NK-92 (cell line): ENCODE data around the gene TEAD2.

Experiments used
- DNase-seq: peaks from one replicate; lab custom pipeline; 2025; ENCODE audit not compliant: unreplicated experiment; lab: John Stamatoyannopoulos, UW

TEAD2 gene

GRCh38 chr19:49294401-49294800, 67.8 kb downstream of the TEAD2 start:
- no peak for DNase-seq
